ENCODE data around the gene SLC51A.

Gene SLC51A

DNA sequence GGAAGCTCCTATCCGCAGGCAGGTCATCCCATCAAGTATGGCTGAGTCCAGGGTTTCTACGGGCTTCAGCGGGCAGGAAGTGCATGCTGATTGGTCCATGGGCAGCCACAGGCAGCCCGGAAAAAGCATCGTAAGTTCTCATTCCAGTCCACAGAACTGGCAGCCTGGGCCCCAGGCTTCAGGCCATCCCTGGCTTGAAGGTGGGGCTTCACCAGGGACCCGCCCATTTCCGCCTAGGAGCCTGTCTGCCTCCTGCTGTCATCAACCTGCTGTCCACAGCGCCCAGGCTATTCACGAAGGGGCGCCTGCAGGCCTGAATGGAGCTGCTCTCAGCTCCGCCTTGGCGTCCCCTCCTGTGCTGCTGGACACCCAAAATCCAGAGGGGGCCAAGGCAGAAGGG is 57.3 kb downstream of the SLC51A start:
- no CpG with 5 or more reads among the region's 12 CpGs for WGBS, 2 donors (ENCODE audit: extremely low coverage in 2 of 2, insufficient read length in 2 of 2, insufficient replicate concordance in 1 of 2)
- Histone ChIP-seq H3K4ac (ENCODE audit: low read length) (no peak overlapping the region), H3K79me1 (ENCODE audit: low read depth, low read length) (peaks cover 2% of the 10 kb centered on the region), H3K14ac (ENCODE audit: low read length) (peak overlapping the region; percentile 75), H3K4me3 (ENCODE audit: low read length in 2 of 2) (peak overlapping the region in 1 of 2 donors; percentile 30), H3K9me3 (replicated peaks in 1 of 2; ENCODE audit: control insufficient read depth in 2 of 2, insufficient read depth in 1 of 2, low read depth in 1 of 2, low read length in 2 of 2) (peaks cover 5 to 16% of the 10 kb centered on the region in 2 donors), H3K23ac (ENCODE audit: low read depth, low read length, poor library complexity) (peak overlapping the region; percentile 45), H3K4me1 (ENCODE audit: control insufficient read depth in 2 of 2, insufficient read depth in 1 of 2, low read depth in 1 of 2, low read length in 2 of 2) (no peaks in the 10 kb centered on the region), H4K8ac (ENCODE audit: low read depth, low read length) (no peak overlapping the region), H2BK15ac (ENCODE audit: low read length) (no peak overlapping the region), H3K9ac (ENCODE audit: low read depth, low read length, poor library complexity) (peak overlapping the region; percentile 78), H3K27ac (replicated peaks; ENCODE audit: low read length) (no peak overlapping the region), H4K91ac (ENCODE audit: low read depth, low read length, poor library complexity) (peak overlapping the region; percentile 40), H2AK5ac (ENCODE audit: low read depth, low read length) (no peak overlapping the region), H2BK12ac (ENCODE audit: low read length) (no peak overlapping the region), H3K27me3 (ENCODE audit: control insufficient read depth in 3 of 3, insufficient read depth in 3 of 3, low read depth in 1 of 3, low read length in 3 of 3) (no peaks in the 10 kb centered on the region), H2AFZ (ENCODE audit: low read length) (no peak overlapping the region), H3K36me3 (replicated peaks in 1 of 2; ENCODE audit: control insufficient read depth in 2 of 2, insufficient read depth in 2 of 2, low read length in 2 of 2) (peaks cover 8 to 35% of the 10 kb centered on the region in 2 donors), H3K4me2 (ENCODE audit: insufficient read depth, low read length, poor library complexity, severe bottlenecking) (no peak overlapping the region), H2BK5ac (ENCODE audit: low read length) (no peak overlapping the region), H2BK120ac (ENCODE audit: low read depth, low read length) (no peak overlapping the region), H3K18ac (ENCODE audit: low read length) (peak overlapping the region; percentile 16)
- DNase-seq (ENCODE audit: low spot score), result no peak

DNA sequence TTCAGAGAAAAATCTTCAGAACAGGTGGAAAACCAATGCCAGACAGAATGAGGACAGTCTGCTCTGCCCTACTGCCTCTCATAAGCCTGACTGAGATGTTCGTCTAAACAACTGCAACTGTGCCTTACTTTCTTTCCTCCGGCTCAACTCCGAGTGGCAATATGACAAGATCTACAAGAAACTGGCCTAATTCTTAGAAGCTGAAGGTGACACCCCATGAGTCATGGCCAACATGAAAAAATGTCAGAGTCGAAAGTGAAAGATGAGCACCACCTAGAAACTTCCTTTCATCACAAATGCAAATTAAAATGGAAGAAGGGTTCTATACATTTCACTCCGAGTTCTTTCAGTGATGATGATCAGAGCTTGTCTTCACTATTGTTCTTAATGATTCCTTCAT is 58.3 kb downstream of the SLC51A start:
- Histone ChIP-seq H3K9me3 (replicated peaks in 1 of 2; ENCODE audit: control insufficient read depth in 2 of 2, insufficient read depth in 1 of 2, low read depth in 1 of 2, low read length in 2 of 2) (peaks cover 5 to 16% of the 10 kb centered on the region in 2 donors), H3K4me2 (ENCODE audit: insufficient read depth, low read length, poor library complexity, severe bottlenecking) (no peak overlapping the region), H2BK12ac (ENCODE audit: low read length) (no peak overlapping the region), H3K27ac (replicated peaks; ENCODE audit: low read length) (no peak overlapping the region), H3K79me1 (ENCODE audit: low read depth, low read length) (peaks cover 2% of the 10 kb centered on the region), H3K9ac (ENCODE audit: low read depth, low read length, poor library complexity) (no peak overlapping the region), H3K27me3 (ENCODE audit: control insufficient read depth in 3 of 3, insufficient read depth in 3 of 3, low read depth in 1 of 3, low read length in 3 of 3) (no peaks in the 10 kb centered on the region), H2BK120ac (ENCODE audit: low read depth, low read length) (no peak overlapping the region), H3K4me1 (ENCODE audit: control insufficient read depth in 2 of 2, insufficient read depth in 1 of 2, low read depth in 1 of 2, low read length in 2 of 2) (no peaks in the 10 kb centered on the region), H2BK15ac (ENCODE audit: low read length) (no peak overlapping the region), H2AK5ac (ENCODE audit: low read depth, low read length) (no peak overlapping the region), H3K18ac (ENCODE audit: low read length) (no peak overlapping the region), H3K23ac (ENCODE audit: low read depth, low read length, poor library complexity) (no peak overlapping the region), H4K8ac (ENCODE audit: low read depth, low read length) (no peak overlapping the region), H2AFZ (ENCODE audit: low read length) (no peak overlapping the region), H3K14ac (ENCODE audit: low read length) (no peak overlapping the region), H3K4me3 (ENCODE audit: low read length in 2 of 2) (no peak overlapping the region), H3K4ac (ENCODE audit: low read length) (no peak overlapping the region), H4K91ac (ENCODE audit: low read depth, low read length, poor library complexity) (no peak overlapping the region), H3K36me3 (replicated peaks in 1 of 2; ENCODE audit: control insufficient read depth in 2 of 2, insufficient read depth in 2 of 2, low read length in 2 of 2) (peaks cover 8 to 26% of the 10 kb centered on the region in 2 donors), H2BK5ac (ENCODE audit: low read length) (no peak overlapping the region)
- WGBS, 2 donors (ENCODE audit: extremely low coverage in 2 of 2, insufficient read length in 2 of 2, insufficient replicate concordance in 1 of 2), result no CpG with 5 or more reads among the region's 5 CpGs
- DNase-seq (ENCODE audit: low spot score), result no peak

DNA sequence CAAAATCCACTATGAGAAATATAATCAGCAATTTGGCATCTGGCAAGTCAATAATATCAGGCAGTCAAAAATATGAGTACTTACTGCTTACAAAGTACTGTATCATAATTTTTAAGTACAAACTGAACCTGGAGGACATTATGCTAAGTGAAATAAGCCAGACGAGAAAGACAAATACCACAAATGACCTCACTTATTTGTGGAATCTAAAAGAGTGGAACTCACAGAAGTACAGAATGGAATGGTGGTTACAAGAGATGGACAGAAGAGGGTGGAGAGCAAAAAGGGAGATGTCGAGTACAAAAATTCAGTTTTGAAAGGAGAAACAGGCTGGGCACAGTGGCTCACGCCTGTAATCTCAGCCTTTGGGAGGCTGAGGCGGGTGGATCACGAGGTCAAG is 58.8 kb downstream of the SLC51A start:
- no peak overlapping the region for H3K4me3 ChIP-seq (ENCODE audit: low read length in 2 of 2)
- no peak overlapping the region for H3K4me2 ChIP-seq (ENCODE audit: insufficient read depth, low read length, poor library complexity, severe bottlenecking)
- H3K27me3 ChIP-seq (ENCODE audit: control insufficient read depth in 3 of 3, insufficient read depth in 3 of 3, low read depth in 1 of 3, low read length in 3 of 3), result no peaks in the 10 kb centered on the region
- no peak overlapping the region for H3K27ac ChIP-seq (replicated peaks; ENCODE audit: low read length)
- DNase-seq (ENCODE audit: low spot score), result no peak
- no peak overlapping the region for H2BK12ac ChIP-seq (ENCODE audit: low read length)
- H3K79me1 ChIP-seq (ENCODE audit: low read depth, low read length), result peaks cover 2% of the 10 kb centered on the region
- no peak overlapping the region for H3K4ac ChIP-seq (ENCODE audit: low read length)
- no peak overlapping the region for H3K23ac ChIP-seq (ENCODE audit: low read depth, low read length, poor library complexity)
- no peak overlapping the region for H4K91ac ChIP-seq (ENCODE audit: low read depth, low read length, poor library complexity)
- peaks cover 8 to 23% of the 10 kb centered on the region in 2 donors for H3K36me3 ChIP-seq (replicated peaks in 1 of 2; ENCODE audit: control insufficient read depth in 2 of 2, insufficient read depth in 2 of 2, low read length in 2 of 2)
- no CpG with 5 or more reads among the region's 5 CpGs for WGBS, 2 donors (ENCODE audit: extremely low coverage in 2 of 2, insufficient read length in 2 of 2, insufficient replicate concordance in 1 of 2)
- H2AK5ac ChIP-seq (ENCODE audit: low read depth, low read length), result no peak overlapping the region
- no peak overlapping the region for H4K8ac ChIP-seq (ENCODE audit: low read depth, low read length)
- peaks cover 5 to 16% of the 10 kb centered on the region in 2 donors for H3K9me3 ChIP-seq (replicated peaks in 1 of 2; ENCODE audit: control insufficient read depth in 2 of 2, insufficient read depth in 1 of 2, low read depth in 1 of 2, low read length in 2 of 2)
- H3K18ac ChIP-seq (ENCODE audit: low read length), result no peak overlapping the region
- no peaks in the 10 kb centered on the region for H3K4me1 ChIP-seq (ENCODE audit: control insufficient read depth in 2 of 2, insufficient read depth in 1 of 2, low read depth in 1 of 2, low read length in 2 of 2)
- no peak overlapping the region for H3K9ac ChIP-seq (ENCODE audit: low read depth, low read length, poor library complexity)
- H2AFZ ChIP-seq (ENCODE audit: low read length), result no peak overlapping the region
- H2BK15ac ChIP-seq (ENCODE audit: low read length), result no peak overlapping the region
- no peak overlapping the region for H2BK5ac ChIP-seq (ENCODE audit: low read length)
- no peak overlapping the region for H3K14ac ChIP-seq (ENCODE audit: low read length)
- no peak overlapping the region for H2BK120ac ChIP-seq (ENCODE audit: low read depth, low read length)

DNA sequence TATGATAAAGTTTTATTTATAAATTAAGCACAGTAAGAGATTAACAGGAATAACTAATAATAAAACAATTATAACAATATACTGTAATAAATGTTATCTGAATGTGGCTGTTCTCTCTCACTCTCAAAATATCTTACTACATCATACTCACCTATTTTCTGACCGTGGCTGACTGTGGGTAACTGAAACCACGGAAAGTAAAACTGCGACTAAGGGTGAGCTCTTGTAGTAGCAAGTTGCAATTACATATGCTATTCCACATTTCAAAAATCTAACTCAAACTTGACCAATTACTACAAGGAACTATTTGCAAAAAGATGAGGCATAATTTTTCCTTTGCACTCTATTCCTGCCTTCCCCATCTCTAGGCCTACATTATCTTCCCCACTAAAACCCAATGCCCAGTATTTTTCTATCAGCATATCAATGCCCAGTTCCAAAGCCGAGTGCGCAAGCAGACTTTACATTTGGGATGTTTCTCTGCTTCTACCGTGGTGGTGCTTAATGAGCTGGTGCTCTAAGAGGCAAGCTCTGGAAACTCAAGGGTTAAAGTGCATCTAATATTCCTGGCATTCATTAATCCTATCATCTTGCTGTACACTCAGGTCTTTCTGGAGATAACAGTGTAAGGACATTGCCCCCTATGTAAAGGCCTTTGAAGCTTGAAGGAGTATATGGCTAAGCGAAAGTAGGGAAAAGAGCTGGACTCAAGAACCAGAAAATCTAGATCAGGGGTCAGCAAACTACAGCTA is 64.5 kb downstream of the SLC51A start:
- Histone ChIP-seq H2AK5ac (ENCODE audit: low read depth, low read length) (no peak overlapping the region), H3K27me3 (ENCODE audit: control insufficient read depth in 3 of 3, insufficient read depth in 3 of 3, low read depth in 1 of 3, low read length in 3 of 3) (no peaks in the 10 kb centered on the region), H3K14ac (ENCODE audit: low read length) (no peak overlapping the region), H3K4me1 (ENCODE audit: control insufficient read depth in 2 of 2, insufficient read depth in 1 of 2, low read depth in 1 of 2, low read length in 2 of 2) (no peaks in the 10 kb centered on the region), H2AFZ (ENCODE audit: low read length) (no peak overlapping the region), H3K27ac (replicated peaks; ENCODE audit: low read length) (no peak overlapping the region), H3K9me3 (replicated peaks in 1 of 2; ENCODE audit: control insufficient read depth in 2 of 2, insufficient read depth in 1 of 2, low read depth in 1 of 2, low read length in 2 of 2) (no peaks in the 10 kb centered on the region), H3K79me1 (ENCODE audit: low read depth, low read length) (no peaks in the 10 kb centered on the region), H3K4me2 (ENCODE audit: insufficient read depth, low read length, poor library complexity, severe bottlenecking) (no peak overlapping the region), H2BK5ac (ENCODE audit: low read length) (no peak overlapping the region), H3K18ac (ENCODE audit: low read length) (no peak overlapping the region), H4K8ac (ENCODE audit: low read depth, low read length) (no peak overlapping the region), H3K4ac (ENCODE audit: low read length) (no peak overlapping the region), H2BK120ac (ENCODE audit: low read depth, low read length) (no peak overlapping the region), H3K4me3 (ENCODE audit: low read length in 2 of 2) (no peak overlapping the region), H3K36me3 (replicated peaks in 1 of 2; ENCODE audit: control insufficient read depth in 2 of 2, insufficient read depth in 2 of 2, low read length in 2 of 2) (peaks cover 0 to 2% of the 10 kb centered on the region in 2 donors), H4K91ac (ENCODE audit: low read depth, low read length, poor library complexity) (no peak overlapping the region), H3K23ac (ENCODE audit: low read depth, low read length, poor library complexity) (no peak overlapping the region), H3K9ac (ENCODE audit: low read depth, low read length, poor library complexity) (no peak overlapping the region), H2BK15ac (ENCODE audit: low read length) (no peak overlapping the region), H2BK12ac (ENCODE audit: low read length) (no peak overlapping the region)
- no CpG with 5 or more reads among the region's 7 CpGs for WGBS, 2 donors (ENCODE audit: extremely low coverage in 2 of 2, insufficient read length in 2 of 2, insufficient replicate concordance in 1 of 2)
- DNase-seq (ENCODE audit: low spot score), result no peak
